GM12878 (cell line): ENCODE measurements around the gene C4B.
"Not testable (repeated sequence)": the region's sequence is repeated elsewhere in the genome, so short reads cannot be mapped to it uniquely, and the experiment has no call there.

ENCODE experiments used
- ESRRA ChIP-seq: IDR thresholded peaks from 2 replicates; pipeline ENCODE4 v1.6.1; 2012; ENCODE audit warnings: mild to moderate bottlenecking, low read length, improper control_type of control experiment
- EZH2 ChIP-seq: IDR thresholded peaks from 2 replicates; pipeline ENCODE4 v1.6.1; 2012; ENCODE audit warnings: low read depth, mild to moderate bottlenecking, control low read depth, inconsistent platforms, low read length, borderline replicate concordance; ENCODE audit not compliant: control insufficient read depth
- JUNB ChIP-seq: IDR thresholded peaks from 2 replicates; pipeline ENCODE4 v1.6.1; 2016; ENCODE audit warnings: antibody characterized with exemption, mild to moderate bottlenecking
- JUND ChIP-seq: IDR thresholded peaks from 2 replicates; pipeline ENCODE4 v1.6.1; 2012; ENCODE audit warnings: low read depth, mild to moderate bottlenecking, low read length, improper control_type of control experiment, moderate library complexity
- POLR2AphosphoS5 ChIP-seq: IDR thresholded peaks from 2 replicates; pipeline ENCODE4 v1.6.1; 2011; ENCODE audit warnings: mild to moderate bottlenecking, low read length, inconsistent platforms
- SMARCA5 ChIP-seq: fragments of 450-650 bp; IDR thresholded peaks from 2 replicates; pipeline ENCODE4 v1.6.1; 2017; ENCODE audit warnings: mild to moderate bottlenecking
- TAF1 ChIP-seq: IDR thresholded peaks from 2 replicates; pipeline ENCODE4 v1.6.1; 2011; ENCODE audit warnings: mild to moderate bottlenecking, low read depth, low read length, borderline replicate concordance
- TF ChIP-seq, protein P1 (sequence below), 3 experiments: IDR thresholded peaks in 2 of 3; conservative IDR thresholded peaks in 1 of 3; 2 replicates each; pipeline ENCODE4 v1.5.1; 2011; ENCODE audit warnings: low read depth in 3 of 3, low read length in 3 of 3, mild to moderate bottlenecking in 3 of 3, control low read depth in 2 of 3, moderate library complexity in 2 of 3, inconsistent platforms in 1 of 3, mixed read lengths in 1 of 3; ENCODE audit not compliant: control insufficient read depth in 2 of 3, insufficient read depth in 1 of 3; ENCODE audit errors: extremely low read depth in 1 of 3
- TF ChIP-seq, protein P2 (sequence below): IDR thresholded peaks from 2 replicates; pipeline ENCODE4 v1.6.1; 2012; ENCODE audit warnings: mild to moderate bottlenecking, low read depth, low read length
- TF ChIP-seq, protein P3 (sequence below): IDR thresholded peaks from 2 replicates; pipeline ENCODE4 v1.6.1; 2012; ENCODE audit warnings: low read length, inconsistent platforms

DNA sequence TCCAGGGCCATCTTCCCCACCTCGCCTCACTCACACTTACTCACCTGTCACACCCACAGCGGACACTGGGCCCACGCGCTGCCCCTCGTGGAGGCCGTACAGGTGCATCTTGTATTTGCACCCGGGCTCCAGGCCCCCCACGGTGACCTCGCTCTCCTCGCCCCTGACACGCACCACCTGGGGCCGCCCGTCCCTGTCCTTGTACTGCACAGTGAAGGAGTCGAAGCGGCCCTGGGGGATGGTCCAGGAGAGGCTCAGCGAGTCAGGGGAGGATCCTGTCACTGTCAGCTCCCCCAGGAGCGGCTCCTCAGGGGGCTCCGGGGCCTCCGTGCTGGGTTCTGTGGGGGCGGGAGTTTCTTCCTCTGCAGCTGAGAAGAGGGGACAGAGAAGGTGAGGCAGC, 38.0 kb downstream of the C4B start:
- TF ChIP-seq, protein P1, sequence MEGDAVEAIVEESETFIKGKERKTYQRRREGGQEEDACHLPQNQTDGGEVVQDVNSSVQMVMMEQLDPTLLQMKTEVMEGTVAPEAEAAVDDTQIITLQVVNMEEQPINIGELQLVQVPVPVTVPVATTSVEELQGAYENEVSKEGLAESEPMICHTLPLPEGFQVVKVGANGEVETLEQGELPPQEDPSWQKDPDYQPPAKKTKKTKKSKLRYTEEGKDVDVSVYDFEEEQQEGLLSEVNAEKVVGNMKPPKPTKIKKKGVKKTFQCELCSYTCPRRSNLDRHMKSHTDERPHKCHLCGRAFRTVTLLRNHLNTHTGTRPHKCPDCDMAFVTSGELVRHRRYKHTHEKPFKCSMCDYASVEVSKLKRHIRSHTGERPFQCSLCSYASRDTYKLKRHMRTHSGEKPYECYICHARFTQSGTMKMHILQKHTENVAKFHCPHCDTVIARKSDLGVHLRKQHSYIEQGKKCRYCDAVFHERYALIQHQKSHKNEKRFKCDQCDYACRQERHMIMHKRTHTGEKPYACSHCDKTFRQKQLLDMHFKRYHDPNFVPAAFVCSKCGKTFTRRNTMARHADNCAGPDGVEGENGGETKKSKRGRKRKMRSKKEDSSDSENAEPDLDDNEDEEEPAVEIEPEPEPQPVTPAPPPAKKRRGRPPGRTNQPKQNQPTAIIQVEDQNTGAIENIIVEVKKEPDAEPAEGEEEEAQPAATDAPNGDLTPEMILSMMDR (IDR thresholded peaks at IDR 0.05 in 2 of 3, conservative IDR thresholded peaks at IDR 0.05 in 1 of 3; ENCODE audit: control insufficient read depth in 2 of 3, extremely low read depth in 1 of 3, insufficient read depth in 1 of 3, low read depth in 3 of 3, low read length in 3 of 3): not testable (repeated sequence)
- not testable (repeated sequence) for TF ChIP-seq POLR2AphosphoS5, JUND, ESRRA, SMARCA5, TAF1, EZH2, JUNB
- TF ChIP-seq, protein P2, sequence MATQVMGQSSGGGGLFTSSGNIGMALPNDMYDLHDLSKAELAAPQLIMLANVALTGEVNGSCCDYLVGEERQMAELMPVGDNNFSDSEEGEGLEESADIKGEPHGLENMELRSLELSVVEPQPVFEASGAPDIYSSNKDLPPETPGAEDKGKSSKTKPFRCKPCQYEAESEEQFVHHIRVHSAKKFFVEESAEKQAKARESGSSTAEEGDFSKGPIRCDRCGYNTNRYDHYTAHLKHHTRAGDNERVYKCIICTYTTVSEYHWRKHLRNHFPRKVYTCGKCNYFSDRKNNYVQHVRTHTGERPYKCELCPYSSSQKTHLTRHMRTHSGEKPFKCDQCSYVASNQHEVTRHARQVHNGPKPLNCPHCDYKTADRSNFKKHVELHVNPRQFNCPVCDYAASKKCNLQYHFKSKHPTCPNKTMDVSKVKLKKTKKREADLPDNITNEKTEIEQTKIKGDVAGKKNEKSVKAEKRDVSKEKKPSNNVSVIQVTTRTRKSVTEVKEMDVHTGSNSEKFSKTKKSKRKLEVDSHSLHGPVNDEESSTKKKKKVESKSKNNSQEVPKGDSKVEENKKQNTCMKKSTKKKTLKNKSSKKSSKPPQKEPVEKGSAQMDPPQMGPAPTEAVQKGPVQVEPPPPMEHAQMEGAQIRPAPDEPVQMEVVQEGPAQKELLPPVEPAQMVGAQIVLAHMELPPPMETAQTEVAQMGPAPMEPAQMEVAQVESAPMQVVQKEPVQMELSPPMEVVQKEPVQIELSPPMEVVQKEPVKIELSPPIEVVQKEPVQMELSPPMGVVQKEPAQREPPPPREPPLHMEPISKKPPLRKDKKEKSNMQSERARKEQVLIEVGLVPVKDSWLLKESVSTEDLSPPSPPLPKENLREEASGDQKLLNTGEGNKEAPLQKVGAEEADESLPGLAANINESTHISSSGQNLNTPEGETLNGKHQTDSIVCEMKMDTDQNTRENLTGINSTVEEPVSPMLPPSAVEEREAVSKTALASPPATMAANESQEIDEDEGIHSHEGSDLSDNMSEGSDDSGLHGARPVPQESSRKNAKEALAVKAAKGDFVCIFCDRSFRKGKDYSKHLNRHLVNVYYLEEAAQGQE: not testable (repeated sequence)
- TF ChIP-seq, protein P3, sequence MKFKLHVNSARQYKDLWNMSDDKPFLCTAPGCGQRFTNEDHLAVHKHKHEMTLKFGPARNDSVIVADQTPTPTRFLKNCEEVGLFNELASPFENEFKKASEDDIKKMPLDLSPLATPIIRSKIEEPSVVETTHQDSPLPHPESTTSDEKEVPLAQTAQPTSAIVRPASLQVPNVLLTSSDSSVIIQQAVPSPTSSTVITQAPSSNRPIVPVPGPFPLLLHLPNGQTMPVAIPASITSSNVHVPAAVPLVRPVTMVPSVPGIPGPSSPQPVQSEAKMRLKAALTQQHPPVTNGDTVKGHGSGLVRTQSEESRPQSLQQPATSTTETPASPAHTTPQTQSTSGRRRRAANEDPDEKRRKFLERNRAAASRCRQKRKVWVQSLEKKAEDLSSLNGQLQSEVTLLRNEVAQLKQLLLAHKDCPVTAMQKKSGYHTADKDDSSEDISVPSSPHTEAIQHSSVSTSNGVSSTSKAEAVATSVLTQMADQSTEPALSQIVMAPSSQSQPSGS: not testable (repeated sequence)
